Right lobe of liver (tissue), 6 donors: ENCODE measurements around the gene OSBPL8. TPM values are rescaled to one million over a fixed set of nuclear protein-coding genes. Genes with fewer than 3 reads are reported as not detected.

Experiments
- ATAC-seq, 4 donors: fragments of 200-7000 bp; cut with Tn5 transposase; one replicate each; pipeline ENCODE4 v1.9.1; 2020; ENCODE audit warnings: mild to moderate bottlenecking in 4 of 4, moderate library complexity in 4 of 4
- DNase-seq, 3 donors: peaks; one replicate each; pipeline ENCODE4 v3.0.0-alpha.2; 2020
- H3K27ac ChIP-seq, 3 donors: fragments of 200-600 bp; one replicate each; pipeline ENCODE4 v1.8.0; 2022
- H3K27me3 ChIP-seq, 2 donors: fragments of 200-600 bp; one replicate each; pipeline ENCODE4 v1.8.0; 2022
- H3K36me3 ChIP-seq, 4 donors: fragments of 200-600 bp; sonication (generic) in 1 of 4; one replicate each; pipeline versions ENCODE4 v1.5.1 to v1.8.0; 2017 to 2022; ENCODE audit warnings: control low read depth in 1 of 4
- H3K4me1 ChIP-seq, 4 donors: fragments of 200-600 bp; sonication (generic) in 1 of 4; one replicate each; pipeline versions ENCODE4 v1.5.1 to v1.8.0; 2017 to 2022; ENCODE audit warnings: control low read depth in 1 of 4
- H3K4me3 ChIP-seq, 3 donors: fragments of 200-600 bp; one replicate each; pipeline ENCODE4 v1.8.0; 2022
- H3K9me3 ChIP-seq, 4 donors: fragments of 200-600 bp; sonication (generic) in 1 of 4; one replicate each; pipeline versions ENCODE4 v1.5.1 to v1.8.0; 2017 to 2022; ENCODE audit warnings: control low read depth in 1 of 4
- POLR2A ChIP-seq: fragments of 450-650 bp; IDR thresholded peaks from one replicate; pipeline ENCODE4 v1.6.1; 2017; ENCODE audit warnings: antibody characterized with exemption, mild to moderate bottlenecking
- WGBS: methylation state at CpG from one replicate; pipeline ENCODE4 v1.1.6; 2018; ENCODE audit warnings: low coverage, low lambda C conversion rate; ENCODE audit not compliant: insufficient coverage; ENCODE audit errors: missing lambda C conversion rate; 5-methylcytosine and 5-hydroxymethylcytosine counted together
- intact Hi-C, 2 donors: fragments of 100-400 bp; cut with DNase I; formaldehyde crosslinking; loops; one replicate each; pipeline versions ENCODE4 v1.11.2 to v1.14.1; 2022
- total RNA-seq, 6 experiments: library from RNA; depleted of rRNA in 2 of 6; stranded (reverse); fragments of >200 nt in 2 of 6; fragmentation: NEBNext Ultra II Directional in 3 of 6; extraction: Animal tissue kit (Norgen Biotek cat#: 25700) in 3 of 6; gene quantifications; one replicate each; pipeline versions ENCODE4 v1.1.0 to v1.2.4, GENCODE V29; 2016 to 2023
- TF ChIP-seq, protein P1 (sequence below), 4 donors: fragments of 200-600 bp in 3 of 4; fragments of 450-650 bp in 1 of 4; IDR thresholded peaks; one replicate each; pipeline versions ENCODE4 v1.5.1 to v1.8.0; 2016 to 2022; ENCODE audit warnings: antibody characterized with exemption in 4 of 4, mild to moderate bottlenecking in 2 of 4
- donor health status: DM: no; HTN: yes; CAD: no.
- donor health status: DM: no; HTN: no; CAD: no.
- donor health status: DM: no; HTN: no; CAD: no.
- donor health status: DM: no; HTN: yes; CAD: no.
- donor health status: DM: no; HTN: yes; CAD: no.

Gene OSBPL8
- total RNA-seq, 6 experiments from 2014 or later = 20.2 to 29.1 (median 24.2) TPM

DNA sequence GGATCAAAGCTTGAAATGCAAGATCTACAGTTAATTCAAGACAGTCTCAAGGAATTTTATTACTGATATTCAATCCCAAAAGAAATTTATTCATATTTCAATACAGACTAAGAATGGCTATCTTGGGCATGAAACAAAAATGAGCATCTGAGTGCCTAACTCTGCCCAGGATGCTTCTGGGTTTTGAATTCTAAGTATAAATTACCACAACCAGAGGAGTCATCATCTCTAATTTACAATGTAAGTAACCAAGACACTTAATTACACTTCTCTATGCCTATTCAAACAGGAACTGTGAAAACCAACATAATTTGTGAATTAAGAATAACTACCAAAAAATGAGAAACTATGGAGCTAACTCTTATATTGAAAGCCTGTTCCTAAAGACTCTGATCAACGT is 14.1 kb downstream of the OSBPL8 start:
- ATAC-seq (no peak), DNase-seq (no peak)
- peaks cover 0 to 7% (median 2%) of the 10 kb centered on the region in 4 donors for H3K4me1 ChIP-seq
- WGBS = 70% methylated on average over 1 of the region's 1 CpG
- intact Hi-C loops = no loop called here
- H3K9me3 ChIP-seq = no peaks in the 10 kb centered on the region
- H3K27me3 ChIP-seq = no peaks in the 10 kb centered on the region
- TF ChIP-seq POLR2A = no peak
- TF ChIP-seq, protein P1, sequence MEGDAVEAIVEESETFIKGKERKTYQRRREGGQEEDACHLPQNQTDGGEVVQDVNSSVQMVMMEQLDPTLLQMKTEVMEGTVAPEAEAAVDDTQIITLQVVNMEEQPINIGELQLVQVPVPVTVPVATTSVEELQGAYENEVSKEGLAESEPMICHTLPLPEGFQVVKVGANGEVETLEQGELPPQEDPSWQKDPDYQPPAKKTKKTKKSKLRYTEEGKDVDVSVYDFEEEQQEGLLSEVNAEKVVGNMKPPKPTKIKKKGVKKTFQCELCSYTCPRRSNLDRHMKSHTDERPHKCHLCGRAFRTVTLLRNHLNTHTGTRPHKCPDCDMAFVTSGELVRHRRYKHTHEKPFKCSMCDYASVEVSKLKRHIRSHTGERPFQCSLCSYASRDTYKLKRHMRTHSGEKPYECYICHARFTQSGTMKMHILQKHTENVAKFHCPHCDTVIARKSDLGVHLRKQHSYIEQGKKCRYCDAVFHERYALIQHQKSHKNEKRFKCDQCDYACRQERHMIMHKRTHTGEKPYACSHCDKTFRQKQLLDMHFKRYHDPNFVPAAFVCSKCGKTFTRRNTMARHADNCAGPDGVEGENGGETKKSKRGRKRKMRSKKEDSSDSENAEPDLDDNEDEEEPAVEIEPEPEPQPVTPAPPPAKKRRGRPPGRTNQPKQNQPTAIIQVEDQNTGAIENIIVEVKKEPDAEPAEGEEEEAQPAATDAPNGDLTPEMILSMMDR (IDR thresholded peaks at IDR 0.05) = no peak
- H3K4me3 ChIP-seq = no peak overlapping the region
- H3K27ac ChIP-seq = no peak overlapping the region
- H3K36me3 ChIP-seq = no peaks in the 10 kb centered on the region

DNA sequence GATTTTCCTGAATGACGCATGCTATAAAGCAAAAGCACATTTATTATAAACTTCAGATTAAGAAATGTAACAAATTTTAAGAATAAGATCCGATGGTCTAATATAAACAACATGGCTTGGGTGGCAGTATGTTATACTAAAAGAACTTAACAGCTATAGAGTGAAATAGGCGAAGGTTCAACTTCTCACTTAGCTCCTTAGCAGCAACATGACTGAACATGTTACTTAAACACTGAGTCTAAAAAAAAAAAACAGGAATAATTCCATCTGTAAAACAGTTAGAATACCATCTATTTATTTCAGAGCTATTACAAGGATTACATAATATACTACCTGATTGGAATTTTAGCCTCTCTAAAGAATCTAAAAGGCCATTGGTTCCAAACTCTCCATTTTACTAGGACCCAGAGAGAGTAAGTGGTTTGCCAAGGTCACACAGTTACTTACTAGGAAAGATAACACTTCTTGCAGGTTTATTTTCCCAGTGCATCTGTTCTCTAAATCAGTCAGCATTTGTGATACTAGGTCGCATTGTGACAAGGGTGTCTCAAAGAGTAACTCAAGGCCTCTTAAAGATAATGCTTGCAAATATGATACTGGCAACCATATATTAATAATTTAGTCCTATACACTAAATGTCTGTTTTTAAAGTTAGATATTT is 14.8 kb downstream of the OSBPL8 start:
- no peak for ATAC-seq
- no peaks in the 10 kb centered on the region for H3K27me3 ChIP-seq
- intact Hi-C loops = no loop called here
- no peak overlapping the region for H3K4me3 ChIP-seq
- DNase-seq = no peak
- H3K4me1 ChIP-seq = peaks cover 0 to 7% (median 2%) of the 10 kb centered on the region in 4 donors
- 93% methylated on average over 4 of the region's 4 CpGs for WGBS
- H3K9me3 ChIP-seq = no peaks in the 10 kb centered on the region
- no peaks in the 10 kb centered on the region for H3K36me3 ChIP-seq
- no peak overlapping the region for H3K27ac ChIP-seq
- no peak for TF ChIP-seq POLR2A
- TF ChIP-seq, protein P1 (IDR thresholded peaks at IDR 0.05) = no peak

DNA sequence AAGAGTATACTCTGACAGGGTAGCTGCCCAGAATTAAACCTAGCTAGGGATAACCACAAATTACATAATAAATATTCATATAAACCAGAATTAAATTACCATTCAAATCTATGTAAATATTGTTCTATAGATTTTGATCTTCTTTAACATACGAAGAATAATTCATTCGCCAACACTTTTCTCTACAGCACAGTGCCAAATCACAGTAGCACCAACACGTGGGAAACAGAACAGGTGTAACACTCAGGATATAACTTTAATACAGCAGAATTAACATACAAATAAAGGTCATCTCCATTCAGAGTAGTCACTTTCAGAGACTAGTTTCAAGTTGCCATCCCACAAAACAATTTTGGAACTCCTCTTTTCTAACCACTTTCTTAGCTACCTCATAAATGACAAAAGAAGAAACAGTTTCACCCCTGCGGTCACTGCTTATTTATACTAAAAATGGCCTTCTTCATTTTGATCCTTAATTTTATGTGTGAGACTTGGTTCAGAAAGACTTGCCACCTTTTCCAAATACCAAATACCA is 15.7 kb downstream of the OSBPL8 start:
- H3K9me3 ChIP-seq = no peaks in the 10 kb centered on the region
- intact Hi-C loops = no loop called here
- H3K27ac ChIP-seq = no peak overlapping the region
- H3K27me3 ChIP-seq = no peaks in the 10 kb centered on the region
- no peak for TF ChIP-seq POLR2A
- TF ChIP-seq, protein P1 (IDR thresholded peaks at IDR 0.05) = no peak
- WGBS = 89% methylated on average over 4 of the region's 4 CpGs
- no peaks in the 10 kb centered on the region for H3K36me3 ChIP-seq
- DNase-seq (no peak), ATAC-seq (no peak)
- peaks cover 0 to 7% (median under 1%) of the 10 kb centered on the region in 4 donors for H3K4me1 ChIP-seq
- H3K4me3 ChIP-seq = no peak overlapping the region

DNA sequence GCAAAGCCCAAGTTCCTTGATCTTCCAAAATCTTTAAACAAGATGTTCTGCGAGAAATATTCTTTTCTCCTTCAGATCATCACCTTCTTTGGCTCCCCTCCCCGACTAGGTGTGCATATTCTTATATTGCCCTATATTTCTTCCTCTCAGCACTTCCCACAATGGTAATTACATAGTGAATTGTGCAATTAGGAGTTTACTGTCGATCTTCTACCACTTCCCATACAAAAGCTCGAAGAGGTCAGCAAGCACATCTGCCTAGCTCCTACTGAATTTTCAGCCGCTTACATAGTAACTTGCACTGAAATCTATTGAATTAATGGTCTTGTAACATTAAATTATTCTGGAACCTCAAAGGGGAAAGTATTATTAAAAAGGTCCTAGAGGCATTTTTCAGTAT is 16.7 kb downstream of the OSBPL8 start:
- Histone ChIP-seq H3K4me3 (no peak overlapping the region), H3K27ac (no peak overlapping the region), H3K4me1 (peaks cover 0 to 1% (median 0%) of the 10 kb centered on the region in 4 donors), H3K9me3 (no peaks in the 10 kb centered on the region), H3K36me3 (no peaks in the 10 kb centered on the region), H3K27me3 (no peaks in the 10 kb centered on the region)
- ATAC-seq (peak; percentile 35 to 49 (median 44)), DNase-seq (no peak)
- 78% methylated on average over 5 of the region's 5 CpGs for WGBS
- intact Hi-C loops = no loop called here
- TF ChIP-seq, protein P1 (IDR thresholded peaks at IDR 0.05) = no peak
- TF ChIP-seq POLR2A = no peak
